ENCODE measurements around the gene MYT1.

MYT1 gene

DNA sequence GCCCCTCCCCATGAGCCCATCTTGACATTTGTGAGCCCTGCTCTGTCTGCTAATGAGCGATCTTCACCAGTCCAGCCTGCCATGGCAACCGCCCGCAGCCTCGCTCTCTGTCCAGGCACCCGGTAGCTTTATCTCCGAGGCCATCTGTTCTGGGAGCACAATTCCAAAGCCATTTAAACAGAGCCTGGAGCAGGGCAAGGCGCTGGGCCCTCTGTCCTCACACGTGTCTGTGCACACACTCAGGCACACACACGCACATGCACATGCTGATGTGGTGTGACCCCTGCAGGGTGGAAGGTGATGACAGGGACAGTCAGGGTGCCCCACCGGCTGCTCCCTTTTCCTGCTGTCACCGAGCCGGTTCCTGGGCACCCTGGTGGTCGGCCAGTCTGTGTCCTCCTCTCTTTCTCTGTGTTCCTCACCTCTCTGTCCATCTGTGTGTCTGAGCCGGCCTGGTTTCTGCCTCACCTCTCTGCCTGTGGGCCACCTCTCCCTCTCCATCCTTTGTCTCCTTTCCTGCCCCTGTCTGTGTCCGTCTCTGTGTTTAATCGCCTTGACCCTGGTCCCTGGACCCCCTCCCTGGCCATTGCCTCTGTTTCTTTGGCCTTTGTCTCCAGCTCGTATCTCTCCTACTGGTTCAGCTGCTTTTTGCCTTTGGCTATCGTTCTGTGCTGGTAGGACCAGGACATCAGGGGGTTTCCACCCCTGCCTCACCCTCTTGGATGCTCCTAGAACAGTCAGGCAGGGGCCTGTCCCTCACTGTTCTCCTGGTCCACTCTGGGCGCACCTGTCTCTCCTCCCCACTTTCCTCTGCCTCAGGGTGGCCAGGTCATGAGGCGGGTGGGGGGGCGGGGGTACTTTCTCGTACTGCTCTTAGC, 8.8 kb upstream of the MYT1 start:
- DNase-seq: no peak

DNA sequence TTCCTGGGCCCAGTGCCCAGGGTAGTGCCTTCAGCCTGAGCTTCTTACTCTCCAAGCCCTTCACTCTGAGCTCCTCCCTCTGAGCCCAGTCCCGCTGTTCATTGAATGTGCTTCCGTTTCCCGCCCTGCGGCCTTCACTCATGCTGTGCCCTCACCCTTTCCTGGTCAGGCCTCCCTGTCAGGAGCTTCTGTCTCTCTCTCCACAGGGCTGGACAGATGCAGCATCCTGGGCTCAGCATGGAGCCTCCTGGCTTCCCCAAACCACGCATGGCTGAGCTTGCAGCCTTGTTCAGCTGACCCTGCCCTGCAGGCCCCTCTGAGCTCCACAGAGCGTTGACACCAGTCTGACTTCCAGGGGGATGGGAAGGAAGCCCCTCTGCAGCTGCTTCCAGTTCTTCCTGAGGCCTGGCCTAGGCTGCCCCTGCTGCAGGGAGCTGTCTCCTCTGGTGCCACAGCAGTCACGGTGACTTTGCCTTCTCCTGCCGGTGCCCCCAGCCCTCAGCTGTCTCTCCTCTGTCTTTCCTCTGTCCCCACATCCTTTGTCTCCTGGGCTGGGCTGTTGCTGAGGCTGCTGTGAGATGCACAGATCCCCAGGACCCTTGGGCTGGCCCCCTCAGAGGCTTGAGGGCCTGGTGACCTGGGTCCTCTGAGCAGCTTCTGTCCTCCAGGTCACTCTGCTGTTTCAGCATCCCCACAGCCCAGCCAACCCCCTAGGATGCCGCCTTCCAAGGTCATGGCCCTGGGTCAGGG, 7.9 kb upstream of the MYT1 start:
- DNase-seq: no peak

- DNase-seq: no peak
These were observed 7.1 kb upstream of the MYT1 start for GRCh38 chr20:64156886-64157875.

GRCh38 chr20:64157878-64158277, 6.4 kb upstream of the MYT1 start:
- DNase-seq: no peak

GRCh38 chr20:64158346-64159285, 5.6 kb upstream of the MYT1 start:
- no peak for DNase-seq

- no peak for DNase-seq
These were observed 5.0 kb upstream of the MYT1 start for GRCh38 chr20:64159286-64159680.

GRCh38 chr20:64159711-64160110, 4.5 kb upstream of the MYT1 start:
- no peak for DNase-seq

DNA sequence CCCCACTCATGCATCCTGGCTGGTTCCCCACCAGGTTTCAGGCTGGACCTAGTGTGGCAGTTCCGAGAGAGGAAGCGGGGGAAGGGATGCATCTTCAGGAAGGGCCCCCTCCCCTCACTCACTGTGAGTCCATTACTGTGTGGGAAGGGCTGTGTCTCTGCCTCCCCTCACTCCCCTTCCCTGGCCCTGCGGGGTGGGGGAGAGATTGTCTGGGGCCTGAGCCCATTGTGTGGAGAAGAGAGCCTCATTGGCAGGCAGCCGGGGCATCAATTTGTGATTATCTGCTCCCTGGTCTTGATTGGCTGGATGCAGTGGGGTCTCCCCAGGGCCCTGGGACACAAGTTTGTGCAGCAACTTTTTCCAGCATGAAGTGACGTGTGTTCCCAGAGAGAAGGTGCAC, 4.1 kb upstream of the MYT1 start:
- DNase-seq: no peak

DNA sequence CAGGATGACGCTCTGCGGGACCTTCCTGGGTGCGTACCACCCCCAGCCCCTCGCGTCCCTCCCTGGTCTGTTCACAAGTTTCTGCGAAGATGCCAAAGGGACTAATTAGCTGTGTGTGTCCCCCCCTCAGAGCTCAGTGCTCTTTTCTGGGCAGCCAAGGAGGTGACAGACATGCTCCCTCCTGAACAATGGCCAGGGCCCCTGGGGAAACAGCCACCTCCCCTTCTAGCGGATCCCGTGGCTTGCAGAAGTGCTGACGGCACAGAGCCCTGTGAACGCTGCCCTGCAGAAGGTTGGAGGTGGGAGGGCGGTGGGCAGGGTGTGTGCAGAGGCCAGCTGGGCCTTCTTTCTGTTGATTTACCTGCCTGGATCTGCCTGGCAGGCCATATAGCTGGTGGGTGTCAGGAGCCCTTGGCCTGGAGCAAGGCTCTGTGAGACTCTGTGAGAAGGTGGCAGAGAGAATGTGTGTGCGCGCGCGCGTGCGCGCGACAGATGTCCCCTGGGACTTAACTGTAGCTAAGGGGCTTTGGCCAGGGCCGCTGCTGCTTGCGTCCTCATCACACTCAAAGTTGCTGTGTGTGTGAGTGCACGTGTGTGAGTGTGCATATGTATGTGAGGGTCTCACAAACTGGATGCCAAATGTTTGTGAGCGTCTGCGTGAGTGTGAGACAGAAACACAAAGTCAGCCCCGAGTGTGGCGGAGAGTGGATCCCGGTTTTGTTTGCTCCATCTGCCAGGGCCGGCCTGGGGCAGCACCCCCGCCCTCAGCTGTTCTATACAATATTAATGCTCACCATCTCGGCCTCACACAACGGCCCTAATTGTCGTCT, 3.5 kb upstream of the MYT1 start:
- DNase-seq: no peak

DNA sequence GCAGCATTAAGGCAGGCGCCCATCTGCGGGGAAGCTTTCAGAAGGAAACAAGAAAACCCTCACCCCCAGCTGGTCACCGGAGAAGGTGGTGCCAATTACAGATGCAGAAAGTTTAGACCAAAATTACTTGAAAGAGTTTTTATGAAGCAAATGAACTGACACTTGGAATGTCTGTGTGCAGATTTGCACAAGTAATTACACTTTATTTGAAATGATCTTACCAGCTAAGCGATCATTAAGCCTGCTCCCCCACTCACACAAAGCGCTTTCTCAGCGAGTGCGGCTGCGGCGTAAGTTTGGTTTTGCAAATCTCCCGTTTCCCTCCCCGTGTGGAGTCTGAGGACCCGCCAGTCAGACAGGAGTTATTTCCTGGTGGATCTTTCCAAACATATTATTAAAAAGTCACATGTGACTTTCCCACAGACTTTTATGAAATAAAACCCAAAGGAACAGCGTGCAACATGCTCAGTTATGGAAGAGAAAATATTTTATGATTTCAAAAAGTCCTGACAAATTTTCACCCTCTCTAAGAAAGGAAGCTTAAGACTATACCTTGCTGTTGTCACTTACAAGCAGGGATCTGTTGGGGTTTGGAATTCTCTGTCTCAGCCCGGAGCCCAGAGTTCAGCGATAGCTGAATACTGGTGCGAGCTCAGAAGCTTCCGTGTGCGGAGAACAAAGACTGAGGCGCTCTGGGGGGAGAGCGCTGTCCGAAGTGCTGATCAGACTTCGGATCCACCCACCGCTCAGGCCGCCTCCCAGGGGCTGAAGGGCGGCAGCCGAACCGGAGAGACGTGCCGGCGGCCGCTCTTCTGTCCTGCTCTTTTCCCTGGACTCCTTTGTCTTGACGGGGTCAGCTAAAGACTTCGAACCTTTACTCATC, 2.7 kb upstream of the MYT1 start:
- no peak for DNase-seq

DNA sequence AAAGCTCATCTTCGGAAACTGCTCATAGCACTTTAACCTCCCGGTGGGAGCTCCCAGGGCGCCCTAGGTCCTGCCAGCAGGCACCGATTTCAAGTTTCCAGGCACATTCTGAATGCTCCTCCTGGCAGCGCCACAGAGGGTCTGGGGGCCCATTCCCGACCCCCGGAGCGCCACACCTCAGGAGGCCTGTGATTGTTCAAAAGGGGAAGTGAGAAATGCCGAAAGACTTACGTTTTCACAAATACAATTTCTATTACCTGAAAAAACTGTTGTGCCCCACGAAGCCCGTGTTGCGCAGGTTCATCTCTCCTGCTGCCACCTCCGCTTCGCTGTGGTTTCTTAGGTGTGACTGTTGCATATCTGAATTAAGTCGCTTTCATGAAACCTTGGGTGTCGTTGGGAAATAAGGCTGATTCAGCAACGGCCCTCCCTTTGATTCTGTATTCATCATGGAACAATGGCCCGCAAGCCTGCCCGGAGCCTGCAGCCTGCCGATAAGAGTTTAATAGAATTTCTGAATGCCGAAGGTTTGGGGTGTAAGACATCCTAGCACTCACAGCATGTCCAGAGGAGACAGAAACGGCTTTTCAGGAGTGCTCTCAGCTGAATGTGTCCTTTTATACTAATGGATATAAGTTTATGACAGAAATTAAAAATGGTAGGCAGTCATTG, 1.9 kb upstream of the MYT1 start:
- no peak for DNase-seq

- no peak for DNase-seq
These were observed 503 bp upstream of the MYT1 start for GRCh38 chr20:64163776-64164122.

DNA sequence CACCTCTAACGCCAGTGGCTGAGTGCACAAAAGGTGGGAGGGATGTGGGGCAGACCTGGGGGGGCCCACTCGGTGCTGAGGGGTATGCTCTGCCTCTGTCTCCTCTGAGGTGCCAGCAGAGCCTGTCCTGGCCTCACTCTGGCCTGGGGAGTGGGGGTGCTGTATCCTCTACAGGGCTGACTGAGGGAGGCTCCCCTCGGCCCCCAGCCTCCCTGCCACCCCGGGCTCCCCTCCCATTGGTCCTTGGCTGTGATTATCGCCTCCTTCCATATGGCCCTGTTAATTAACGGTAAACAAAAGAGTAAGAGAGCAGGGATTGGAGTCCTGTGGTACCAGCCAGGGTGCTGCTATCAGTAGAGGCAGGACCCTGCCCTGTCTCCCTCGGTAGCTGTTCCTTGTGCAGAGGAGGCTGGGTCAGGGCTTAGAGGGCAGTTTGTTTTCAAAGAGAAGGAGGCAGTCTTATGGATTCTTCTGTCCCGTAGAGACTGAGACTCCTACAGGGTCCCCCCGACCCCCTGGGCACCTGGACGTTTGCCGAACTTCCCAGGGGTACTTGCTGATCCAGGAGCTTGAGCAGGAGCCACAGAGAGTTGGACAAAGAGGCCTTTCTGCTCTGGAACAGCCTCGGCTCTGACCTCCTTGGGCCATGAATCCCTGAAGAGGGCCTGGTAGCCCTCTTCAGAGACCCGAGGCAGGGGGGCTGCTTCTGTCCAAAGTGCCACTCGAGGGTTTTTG, 1.8 kb downstream of the MYT1 start:
- DNase-seq: no peak

DNA sequence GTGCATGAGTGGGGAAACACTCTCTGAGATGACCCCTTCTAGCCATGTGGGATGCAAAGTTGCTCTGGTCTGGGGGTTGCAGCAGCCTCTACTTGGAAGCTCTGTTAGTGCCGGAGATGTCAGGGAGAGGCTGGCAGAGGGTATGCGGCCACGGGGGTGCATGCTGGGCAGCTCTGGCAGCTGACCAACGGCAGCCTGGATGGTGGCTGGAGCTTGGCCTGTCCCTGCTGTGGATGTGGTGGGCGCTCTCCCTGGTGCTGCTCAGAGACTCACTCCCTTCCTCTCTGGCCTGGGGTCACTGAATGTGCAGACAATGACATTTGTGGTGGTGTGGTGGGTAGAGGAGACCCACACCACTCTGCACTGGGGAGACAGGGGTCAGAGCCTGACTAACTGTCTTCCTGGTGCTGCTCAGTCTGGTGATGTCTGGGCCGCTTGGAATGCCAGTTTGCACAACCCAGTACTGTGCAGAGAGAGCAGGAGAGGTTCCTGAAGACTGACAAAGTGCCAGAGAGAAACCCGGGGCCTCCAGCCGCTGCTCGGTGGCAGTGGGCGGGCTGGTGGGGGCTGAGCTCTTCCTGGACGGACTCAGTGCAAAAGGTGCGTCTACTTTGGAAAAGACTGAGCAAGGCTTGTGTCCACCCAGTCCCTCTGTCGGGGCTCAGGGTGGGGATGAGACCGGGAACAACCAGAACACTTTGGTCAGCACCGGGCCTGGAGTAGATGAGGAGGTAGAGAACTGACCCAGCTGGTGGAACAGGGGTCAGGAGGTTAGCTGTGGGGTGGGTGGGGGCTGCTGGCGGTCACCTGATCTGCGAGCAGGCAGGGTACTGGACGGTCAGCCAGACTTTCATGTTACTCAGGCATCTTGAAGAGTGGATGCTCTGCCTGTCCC, 2.7 kb downstream of the MYT1 start:
- no peak for DNase-seq

- DNase-seq: no peak
These were observed 3.4 kb downstream of the MYT1 start for GRCh38 chr20:64167676-64168075.

DNA sequence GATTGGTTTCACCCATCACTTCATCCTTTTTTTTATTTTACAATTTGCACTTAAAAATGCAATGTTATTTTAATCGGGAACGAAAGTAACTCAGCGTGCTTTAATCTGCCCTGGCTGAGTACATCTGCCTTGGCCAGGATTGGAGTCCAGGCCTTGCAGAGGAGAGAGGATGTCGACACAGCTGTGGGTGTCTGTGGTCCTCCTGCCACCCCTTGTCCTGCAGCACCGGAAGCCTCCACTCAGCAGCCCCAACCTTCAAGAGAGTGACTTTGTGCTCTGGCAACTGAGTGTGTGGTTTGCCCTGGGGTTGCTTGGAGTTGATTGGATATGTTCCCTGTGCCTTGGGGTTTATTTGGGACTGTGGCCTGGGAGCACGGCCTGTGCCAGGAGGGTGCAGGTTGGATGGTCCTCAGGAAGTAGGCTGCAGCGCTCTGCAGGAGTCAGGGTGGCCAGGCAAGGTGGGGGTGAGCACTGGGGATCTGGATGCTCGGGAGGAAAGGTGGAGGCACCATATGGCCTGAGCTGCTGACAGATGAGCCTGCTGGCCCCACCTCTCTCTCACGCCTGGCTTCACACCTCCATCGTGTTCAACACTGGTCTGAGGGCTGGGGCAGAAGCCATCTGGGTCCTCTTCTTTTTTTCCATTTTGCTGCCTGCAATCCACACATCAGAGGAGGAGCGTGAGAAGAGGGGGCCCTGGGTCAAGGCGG, 4.3 kb downstream of the MYT1 start:
- no peak for DNase-seq

GRCh38 chr20:64169091-64169560, 4.9 kb downstream of the MYT1 start:
- DNase-seq: no peak
